GM21529 (cell line): ENCODE measurements around the gene SLC50A1.
"Not testable (repeated sequence)": the region's sequence is repeated elsewhere in the genome, so short reads cannot be mapped to it uniquely, and the experiment has no call there.

Experiments used
- ATAC-seq: cut with Tn5 transposase; IDR thresholded peaks from one replicate; pipeline ENCODE4 v1.9.1; 2021; ENCODE audit not compliant: unreplicated experiment

SLC50A1 gene

DNA sequence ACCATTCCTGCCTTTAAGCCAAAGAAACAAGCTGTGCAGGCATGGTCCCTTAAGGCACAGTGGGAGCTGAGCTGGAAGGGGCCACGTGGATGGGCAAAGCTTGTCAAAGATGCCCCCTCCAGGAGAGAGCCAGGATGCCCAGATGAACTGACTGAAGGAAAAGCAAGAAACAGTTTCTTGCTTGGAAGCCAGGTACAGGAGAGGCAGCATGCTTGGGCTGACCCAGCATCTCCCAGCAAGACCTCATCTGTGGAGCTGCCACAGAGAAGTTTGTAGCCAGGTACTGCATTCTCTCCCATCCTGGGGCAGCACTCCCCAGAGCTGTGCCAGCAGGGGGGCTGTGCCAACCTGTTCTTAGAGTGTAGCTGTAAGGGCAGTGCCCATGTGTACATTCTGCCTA lies 1.3 kb upstream of the SLC50A1 start:
- no peak for ATAC-seq

DNA sequence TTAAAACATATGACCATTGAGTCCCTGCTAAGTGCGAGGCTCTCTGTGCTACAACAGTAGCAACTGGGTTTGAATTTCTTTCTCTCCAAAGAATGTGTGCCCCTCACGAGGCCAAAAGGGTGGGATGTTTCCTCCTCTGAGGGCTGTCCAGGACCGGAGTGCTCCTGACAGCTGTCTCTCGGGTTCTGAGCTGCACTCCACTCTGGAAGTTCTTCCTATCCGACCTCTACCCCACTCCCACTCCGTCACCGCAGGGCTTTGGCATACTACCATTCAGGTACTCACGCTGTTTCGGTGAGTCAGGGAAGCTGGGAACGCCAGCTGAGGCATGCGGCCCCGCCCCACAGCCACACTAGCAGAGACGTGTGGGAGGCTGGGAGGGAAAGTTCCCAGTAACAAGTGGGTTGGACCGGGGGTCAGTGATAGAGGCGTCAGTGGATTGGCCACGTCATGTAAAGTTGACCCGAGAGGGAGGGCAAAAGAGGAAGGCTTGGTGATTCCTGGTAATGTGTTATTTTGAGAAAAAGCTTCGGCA lies 705 bp upstream of the SLC50A1 start:
- ATAC-seq = no peak

DNA sequence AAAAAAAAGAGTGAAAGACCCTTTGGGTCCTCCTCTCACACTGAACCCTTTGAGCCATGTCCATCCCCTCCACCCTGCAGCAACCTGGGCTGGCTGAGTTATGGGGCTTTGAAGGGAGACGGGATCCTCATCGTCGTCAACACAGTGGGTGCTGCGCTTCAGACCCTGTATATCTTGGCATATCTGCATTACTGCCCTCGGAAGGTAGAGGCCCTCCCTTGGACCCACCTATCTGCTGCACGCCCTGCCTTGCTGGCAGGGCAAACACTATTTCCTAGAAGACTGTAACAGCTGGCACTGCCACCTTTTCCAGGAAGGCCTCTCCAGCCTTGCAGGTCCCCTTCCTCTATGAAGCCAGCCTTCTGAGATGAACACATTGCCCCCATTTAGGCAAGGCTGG lies 1.1 kb downstream of the SLC50A1 start:
- ATAC-seq = no peak

DNA sequence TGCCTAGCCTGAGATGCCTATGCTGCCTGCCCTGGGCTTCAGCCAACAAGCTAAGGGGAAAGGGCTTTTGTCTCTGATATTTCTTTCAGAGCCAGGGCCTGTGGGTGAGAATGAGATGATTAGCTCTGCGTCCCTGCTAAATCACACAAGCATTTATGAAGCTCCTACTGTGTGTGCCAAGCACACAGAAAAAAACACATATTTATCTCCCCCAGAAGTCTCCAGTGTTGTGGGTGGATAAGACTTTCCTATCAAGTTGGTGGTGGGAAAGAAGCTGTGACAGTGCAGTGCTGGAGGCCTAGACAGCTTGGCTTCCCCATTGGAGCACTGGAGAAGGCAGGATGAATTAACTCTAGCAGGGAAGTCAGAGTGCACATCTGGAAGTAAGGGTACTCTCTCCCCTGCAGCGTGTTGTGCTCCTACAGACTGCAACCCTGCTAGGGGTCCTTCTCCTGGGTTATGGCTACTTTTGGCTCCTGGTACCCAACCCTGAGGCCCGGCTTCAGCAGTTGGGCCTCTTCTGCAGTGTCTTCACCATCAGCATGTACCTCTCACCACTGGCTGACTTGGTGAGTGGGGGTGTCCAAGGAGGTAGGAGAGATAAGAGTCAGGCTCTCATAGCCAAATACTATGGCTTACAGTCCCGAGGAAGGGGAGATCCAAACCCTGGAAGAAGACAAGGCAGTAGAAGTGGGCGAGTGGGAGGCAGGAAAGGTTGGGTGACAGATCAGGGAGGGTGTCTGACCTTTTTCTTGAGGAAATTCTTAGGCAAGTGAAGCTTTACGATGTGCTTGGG lies 1.7 kb downstream of the SLC50A1 start:
- ATAC-seq = no peak

DNA sequence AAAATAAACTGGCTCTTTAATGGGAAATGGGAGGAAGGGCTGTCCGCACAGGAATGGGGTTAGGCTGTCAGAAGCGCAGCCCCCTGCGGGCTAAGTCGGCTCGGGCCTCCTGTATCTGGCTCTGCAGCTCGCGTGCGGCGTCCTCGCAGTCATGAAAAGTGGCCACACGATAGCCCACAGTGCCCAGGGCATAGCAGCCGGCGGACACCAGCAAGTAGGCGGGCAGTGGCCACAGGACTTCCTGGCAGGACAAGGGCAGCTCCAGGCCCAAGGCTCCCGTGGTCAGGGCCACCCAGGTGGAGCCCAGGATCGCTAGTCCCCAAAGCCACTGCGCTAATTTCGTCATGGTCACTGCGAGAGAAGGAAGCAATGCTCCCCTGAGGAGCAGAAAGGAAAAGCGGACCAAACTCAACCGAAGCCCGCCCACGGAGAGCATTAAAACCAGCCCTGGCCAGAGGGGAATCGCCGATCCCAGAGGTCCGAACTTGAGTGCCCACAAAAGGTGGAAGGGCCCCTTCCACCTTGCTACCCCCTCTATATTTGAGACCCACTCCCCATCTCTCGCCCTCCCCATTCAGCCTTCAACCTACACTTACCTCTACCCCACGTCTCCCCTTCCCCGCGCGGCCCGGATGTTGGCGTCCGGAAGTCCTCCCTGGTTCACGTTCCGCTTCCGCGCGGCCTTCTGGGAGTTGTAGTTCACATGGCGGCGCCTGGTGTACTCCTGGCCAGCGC lies 4.4 kb downstream of the SLC50A1 start, which contains the start of gene DPM3:
TSS of gene DPM3 (minus strand) at position 637 of the 735 bp plus-strand sequence. CDS start at position 346, 291 bp downstream.
- ATAC-seq = peak; percentile 69

DNA sequence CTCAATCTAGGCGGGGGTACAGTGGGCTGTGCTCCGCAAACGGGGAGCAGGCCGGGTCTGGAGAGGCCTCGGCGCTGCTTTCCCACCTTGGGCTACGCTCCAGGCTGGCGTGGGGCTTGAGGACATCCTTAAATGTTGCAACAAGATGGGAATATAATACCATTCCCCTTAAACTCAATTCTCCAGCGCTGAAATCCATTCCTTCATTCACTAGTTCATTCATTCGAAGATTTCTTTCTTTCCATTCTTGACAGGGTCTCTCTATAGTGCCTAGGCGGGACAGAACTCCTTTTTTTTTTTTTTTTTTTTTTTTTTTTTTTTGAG lies 4.9 kb downstream of the SLC50A1 start:
- no peak for ATAC-seq

DNA sequence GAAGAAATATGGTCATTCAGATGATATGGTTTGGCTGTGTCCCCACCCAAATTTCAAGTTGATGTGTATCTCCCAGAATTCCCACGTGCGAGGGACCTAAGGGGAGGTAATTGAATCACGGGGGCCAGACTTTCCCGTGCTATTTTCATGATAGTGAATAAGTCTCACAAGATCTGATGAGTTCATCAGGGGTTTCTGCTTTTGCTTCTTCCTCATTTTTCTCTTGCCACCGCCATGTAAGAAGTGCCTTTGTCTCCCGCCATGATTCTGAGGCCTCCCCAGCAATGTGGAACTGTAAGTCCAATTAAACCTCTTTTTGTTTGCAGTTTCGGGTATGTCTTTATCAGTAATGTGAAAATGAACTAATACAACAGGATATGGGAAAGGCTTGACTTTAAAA lies 6.1 kb downstream of the SLC50A1 start:
- ATAC-seq = no peak

DNA sequence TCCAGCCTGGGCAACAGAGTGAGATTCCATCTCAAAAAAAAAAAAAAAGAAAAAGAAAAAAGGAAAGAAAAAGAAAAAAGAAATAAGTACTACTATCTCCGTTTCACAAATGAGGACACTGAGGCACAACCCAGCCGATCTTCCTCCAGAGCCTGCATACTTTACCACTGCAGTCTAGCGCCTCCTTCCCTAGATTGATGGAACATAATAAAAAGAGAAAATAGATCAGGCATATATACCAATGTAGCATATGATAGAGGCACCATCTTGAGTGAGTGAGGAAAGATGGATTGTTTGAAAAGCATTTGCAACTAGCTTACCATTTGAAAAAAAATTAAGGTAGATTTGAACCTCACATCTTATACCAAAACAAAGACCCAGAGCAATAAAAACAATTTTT lies 9.8 kb downstream of the SLC50A1 start:
- no peak for ATAC-seq

DNA sequence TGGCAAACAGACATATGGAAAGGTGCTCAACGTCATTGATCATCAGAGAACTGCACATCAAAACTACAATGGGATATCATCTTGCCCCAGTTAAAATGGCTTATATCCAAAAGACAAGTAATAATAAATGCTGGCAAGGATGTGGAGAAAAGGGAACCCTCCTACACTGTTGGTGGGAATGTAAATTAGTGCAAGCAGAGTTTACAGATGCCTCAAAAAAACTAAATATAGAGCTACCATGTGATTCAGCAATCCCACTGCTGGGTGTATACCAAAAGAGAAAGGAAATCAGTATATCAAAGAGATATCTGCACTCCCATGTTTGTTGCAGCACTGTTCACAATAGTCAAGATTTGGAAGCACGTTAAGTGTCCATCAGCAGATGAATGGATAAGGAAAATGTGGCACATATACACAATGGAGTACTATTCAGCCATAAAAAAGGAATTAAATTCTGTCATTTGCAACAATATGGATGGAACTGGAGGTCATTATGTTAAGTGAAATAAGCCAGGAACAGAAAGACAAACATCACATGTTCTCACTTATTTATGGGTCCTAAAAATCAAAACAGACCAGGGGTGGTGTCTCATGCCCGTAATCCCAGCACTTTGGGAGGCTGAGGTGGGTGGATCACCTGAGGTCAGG lies 20.5 kb downstream of the SLC50A1 start:
- not testable (repeated sequence) for ATAC-seq

DNA sequence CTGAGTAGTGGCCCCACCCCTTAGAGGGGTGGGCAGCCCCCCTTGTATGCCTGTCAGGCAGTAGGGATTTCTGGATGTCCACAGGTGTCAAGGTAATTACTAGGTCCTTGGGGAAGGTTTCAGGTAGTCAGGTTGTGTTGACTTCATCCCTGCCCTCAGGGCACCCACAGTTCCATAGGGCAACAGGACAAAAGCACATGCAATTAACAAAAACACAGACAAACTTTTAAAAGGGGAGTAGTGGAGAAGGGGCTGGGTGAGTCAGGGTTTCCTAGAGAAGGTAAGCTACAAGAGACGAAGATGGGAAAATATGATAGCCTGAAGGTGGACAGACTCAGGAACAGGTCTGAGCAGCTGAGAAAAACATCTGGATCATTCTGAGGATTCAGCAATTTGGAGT lies 23.3 kb downstream of the SLC50A1 start:
- no peak for ATAC-seq

DNA sequence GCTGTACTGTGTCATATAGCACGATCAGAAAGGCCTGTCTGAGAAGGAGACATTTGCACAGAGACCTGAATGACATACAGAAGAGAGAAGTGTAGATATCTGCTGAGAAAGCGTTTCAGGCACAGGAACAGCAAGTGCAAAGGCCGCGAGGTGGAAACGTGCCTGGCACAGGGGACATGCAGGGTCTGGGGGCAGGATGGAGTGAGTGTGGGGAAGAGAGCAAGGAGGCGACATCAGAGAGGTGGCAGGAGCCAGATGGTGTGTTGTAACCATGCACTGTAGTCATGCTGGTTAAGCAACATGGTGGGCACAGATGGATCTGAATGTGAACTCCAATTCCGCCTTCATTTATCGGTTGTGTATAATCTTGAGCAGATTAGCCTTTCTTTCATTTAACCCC lies 24.5 kb downstream of the SLC50A1 start:
- ATAC-seq = no peak

DNA sequence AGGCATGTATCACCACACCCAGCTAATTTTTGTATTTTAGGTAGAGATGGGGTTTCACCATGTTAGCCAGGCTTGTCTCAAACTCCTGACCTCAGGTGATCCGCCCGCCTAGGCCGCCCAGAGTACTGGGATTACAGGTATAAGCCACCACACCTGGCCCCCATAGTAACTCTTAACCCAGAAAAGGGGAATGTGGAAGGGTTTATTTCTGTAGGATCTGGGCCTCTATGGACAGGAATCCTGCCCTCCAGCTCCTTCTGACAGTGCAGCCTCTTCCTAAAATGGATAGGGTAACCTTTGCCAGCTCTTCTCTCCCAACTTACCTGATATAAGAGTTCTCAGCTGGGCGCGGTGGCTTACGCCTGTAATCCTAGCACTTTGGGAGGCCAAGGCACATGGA lies 27.0 kb downstream of the SLC50A1 start:
- ATAC-seq = not testable (repeated sequence)

DNA sequence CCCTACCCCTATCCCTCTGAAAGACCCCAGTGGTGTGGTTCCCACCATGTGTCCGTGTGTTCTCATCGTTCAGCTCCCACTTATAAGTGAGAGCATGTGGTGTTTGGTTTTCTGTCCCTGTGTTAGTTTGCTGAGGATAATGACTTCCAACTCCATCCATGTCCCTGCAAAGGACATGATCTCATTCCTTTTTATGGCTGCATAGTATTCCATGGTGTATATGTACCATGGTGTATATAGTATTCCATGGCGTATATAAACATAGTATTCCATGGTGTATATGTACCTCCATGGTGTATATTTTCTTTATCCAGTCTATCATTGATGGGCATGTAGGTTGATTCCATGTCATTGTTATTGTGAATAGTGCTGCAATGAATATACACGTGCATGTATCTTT lies 28.1 kb downstream of the SLC50A1 start:
- not testable (repeated sequence) for ATAC-seq

DNA sequence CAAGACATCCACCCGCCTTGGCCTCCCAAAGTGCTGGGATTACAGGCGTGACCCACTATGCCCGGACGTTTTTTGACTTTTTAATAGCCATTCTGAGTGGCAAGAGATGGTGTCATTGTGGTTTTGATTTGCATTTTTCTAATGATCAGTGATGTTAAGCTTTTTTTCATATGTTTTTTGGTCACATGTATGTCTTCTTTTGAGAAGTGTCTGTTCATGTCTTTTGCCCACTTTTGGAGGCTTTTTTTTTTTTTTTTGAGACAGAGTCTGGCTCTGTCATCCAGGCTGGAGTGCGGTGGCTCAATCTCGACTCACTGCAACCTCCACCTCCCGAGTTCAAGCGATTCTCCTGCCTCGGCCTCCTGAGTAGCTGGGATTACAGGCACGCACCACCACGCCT lies 29.0 kb downstream of the SLC50A1 start:
- not testable (repeated sequence) for ATAC-seq

DNA sequence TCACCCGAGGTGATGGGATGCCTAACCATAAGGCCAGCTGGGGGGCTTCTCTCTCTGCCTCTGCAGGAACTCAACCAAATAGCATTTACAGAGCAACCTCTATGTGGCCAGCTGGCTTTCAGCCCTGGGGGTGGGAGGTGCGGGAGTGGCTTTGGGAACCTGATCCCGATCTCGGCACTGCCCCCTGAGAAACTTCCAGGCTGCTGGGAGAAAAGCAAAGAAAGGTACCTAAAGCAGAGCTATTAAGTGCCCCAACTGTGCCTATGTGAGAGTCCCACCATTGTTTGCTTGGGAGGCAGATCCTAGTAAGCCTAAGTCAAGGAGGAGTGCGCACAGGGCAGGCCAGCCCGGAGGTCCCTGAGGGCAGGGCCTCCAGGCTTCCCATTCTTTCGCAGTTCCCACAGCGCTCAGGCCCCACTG lies 30.4 kb downstream of the SLC50A1 start:
- ATAC-seq = no peak

DNA sequence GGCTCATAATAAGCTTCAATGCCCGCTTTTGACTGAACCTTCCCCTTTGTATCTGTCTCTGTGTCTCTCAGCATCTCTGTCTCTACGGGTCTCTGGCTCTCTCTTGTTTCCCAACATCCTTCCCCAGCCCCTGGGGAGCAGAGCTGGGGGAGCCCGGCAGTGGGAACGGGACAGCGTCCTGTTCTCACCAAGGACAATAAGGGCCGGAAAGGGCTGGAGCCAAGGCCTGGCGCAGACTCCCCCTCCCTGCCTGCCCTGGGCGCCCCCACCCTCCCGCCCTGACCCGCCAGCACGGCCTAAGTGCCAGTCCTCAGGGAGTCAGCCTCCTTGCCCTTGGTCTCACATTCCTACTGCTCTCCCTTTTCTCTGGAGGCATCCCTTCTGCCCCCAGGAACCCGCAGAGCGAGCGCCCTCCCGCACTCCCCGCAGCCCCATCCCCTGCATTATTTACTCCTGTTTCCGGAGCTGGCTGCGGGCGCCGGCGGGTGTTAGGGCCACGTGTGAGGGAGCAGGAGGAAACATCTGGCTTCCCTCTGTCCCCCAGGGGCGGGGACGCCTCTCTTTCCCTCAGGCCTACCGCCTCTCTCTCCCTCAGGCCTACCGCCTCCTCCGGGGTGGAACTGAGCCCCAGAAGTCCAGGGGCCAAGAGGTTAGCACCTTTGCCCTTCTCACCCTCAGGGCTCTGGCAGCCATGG lies 31.0 kb downstream of the SLC50A1 start:
- no peak for ATAC-seq

DNA sequence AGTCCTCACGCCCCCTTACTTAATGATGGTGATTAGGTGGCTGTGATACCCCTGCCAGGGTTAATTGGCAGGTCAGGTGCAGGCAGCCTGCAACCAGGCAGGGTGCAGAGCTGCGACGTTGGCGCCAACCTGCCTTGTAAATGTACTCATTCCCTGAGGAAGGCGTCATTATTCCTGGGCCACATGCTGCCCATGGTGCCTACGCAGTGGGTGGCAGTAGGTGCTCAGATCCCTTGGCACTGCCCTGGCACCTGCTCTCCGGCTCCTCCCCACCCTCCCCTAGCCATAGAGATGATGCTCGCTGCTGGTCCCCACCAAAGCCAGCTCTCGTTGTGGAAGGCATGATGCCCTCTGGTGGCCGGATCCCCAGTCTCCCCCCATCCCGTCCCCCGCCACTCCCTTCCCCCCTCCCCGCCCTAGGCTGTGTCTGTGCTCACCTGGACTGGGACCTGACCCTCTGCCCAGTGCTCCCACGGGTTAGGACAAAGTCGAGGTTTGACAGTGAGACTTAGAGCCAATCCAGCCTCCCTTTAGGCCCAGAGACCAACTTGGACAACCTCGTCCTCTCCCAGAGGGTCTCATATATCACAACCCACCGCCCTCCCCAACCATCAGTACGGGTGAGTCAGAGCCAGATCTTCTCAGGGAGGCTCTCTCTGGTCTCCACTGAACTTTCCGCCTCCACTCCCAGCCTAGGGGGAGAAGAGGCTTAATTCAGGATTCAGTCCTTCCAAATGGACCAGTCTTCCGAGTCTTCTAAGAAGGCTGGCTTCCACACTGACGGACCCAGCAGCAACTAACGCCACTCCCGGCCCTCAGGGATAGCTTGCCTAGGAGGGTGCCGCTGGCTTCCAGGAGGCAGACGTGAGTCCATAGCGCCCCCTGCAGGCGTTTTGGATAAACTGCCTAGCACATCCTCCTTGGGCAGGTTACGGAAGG lies 31.8 kb downstream of the SLC50A1 start:
- ATAC-seq = peak; percentile 47

DNA sequence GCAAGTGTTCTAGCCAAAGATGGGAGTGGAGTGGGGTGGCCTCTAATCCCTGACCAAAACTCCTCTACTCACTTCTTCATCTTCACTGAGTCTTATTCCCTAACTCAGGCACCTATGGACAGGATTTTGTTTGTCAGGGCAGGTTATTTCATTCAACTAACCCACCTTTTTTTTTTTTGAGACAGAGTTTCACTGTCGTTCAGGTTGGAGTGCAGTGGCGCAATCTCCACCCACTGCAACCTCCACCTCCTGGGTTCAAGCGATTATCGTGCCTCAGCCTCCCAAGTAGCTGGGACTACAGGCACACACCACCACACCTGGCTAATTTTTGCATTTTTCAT lies 32.4 kb downstream of the SLC50A1 start:
- ATAC-seq = not testable (repeated sequence)

DNA sequence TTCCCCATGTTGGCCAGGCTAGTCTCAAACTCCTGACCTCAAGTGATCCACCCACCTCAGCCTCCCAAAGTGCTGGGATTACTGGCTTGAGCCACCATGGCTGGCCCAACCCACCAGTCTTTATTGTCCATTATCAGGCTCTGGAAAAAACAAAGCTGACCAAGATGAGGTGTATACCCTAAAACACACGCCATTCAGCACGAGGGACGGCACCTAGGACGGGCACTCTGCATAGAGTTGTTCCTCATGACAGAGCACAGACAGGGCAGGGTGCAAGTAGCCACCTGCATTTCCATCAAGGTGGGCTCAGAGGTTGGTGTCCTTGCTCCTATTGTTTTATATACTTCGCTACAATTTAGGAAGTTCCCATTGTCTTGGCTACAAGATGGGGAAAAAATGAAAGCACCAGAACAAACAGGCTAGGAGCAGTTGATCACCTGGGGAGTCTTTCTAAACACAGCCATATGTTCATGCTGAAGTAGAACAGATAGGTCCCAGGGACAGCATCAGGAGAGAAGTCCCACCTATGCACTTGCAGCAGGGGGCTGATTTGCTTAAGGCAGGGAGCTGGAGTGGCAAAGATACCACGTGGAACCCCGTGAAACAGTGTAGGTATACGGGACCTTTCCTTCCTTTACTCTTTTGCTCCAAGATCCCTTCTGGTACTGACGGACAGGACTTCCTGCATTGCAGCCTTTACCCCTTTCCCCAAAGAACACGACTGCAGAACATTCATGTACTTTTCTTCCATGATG lies 33.0 kb downstream of the SLC50A1 start:
- ATAC-seq = no peak
